SJCRH30 (cell line): ENCODE results near the gene PRSS33. TPM values are rescaled to one million over a fixed set of nuclear protein-coding genes. Genes with fewer than 3 reads are reported as not detected.

ENCODE experiments used
- DNase-seq, 2 experiments: peaks; one replicate each; pipeline ENCODE4 v3.0.0-alpha.2; 2015 to 2020
- H3K27ac ChIP-seq: fragments of 250-450 bp; sonication (Bioruptor Pico); 2 replicates; pipeline ENCODE4 v1.5.1; 2020; ENCODE audit warnings: mild to moderate bottlenecking, moderate library complexity
- H3K27me3 ChIP-seq: fragments of 250-450 bp; sonication (Bioruptor Pico); 2 replicates; pipeline ENCODE4 v1.5.1; 2020; ENCODE audit warnings: mild to moderate bottlenecking, moderate library complexity
- H3K36me3 ChIP-seq: fragments of 250-450 bp; sonication (Bioruptor Pico); 2 replicates; pipeline ENCODE4 v1.5.1; 2020; ENCODE audit warnings: mild to moderate bottlenecking, moderate library complexity
- H3K4me1 ChIP-seq: fragments of 250-450 bp; sonication (Bioruptor Pico); 2 replicates; pipeline ENCODE4 v1.5.1; 2020; ENCODE audit warnings: mild to moderate bottlenecking, moderate library complexity
- H3K4me3 ChIP-seq: fragments of 250-450 bp; sonication (Bioruptor Pico); 2 replicates; pipeline ENCODE4 v1.5.1; 2020; ENCODE audit warnings: mild to moderate bottlenecking, moderate library complexity
- H3K9me3 ChIP-seq: fragments of 250-450 bp; sonication (Bioruptor Pico); replicated peaks from 2 replicates; pipeline ENCODE4 v1.5.1; 2020; ENCODE audit warnings: mild to moderate bottlenecking, moderate library complexity
- total RNA-seq: library from RNA; depleted of rRNA; stranded (reverse); fragments of >200 nt; shearing (Covaris generic); gene quantifications from 2 replicates; pipeline ENCODE4 v1.2.3, GENCODE V29; 2014

The PRSS33 gene
- total RNA-seq, 1 experiment from 2014 or later: not detected

GRCh38 chr16:2815299-2815771, 28.0 kb upstream of the PRSS33 start:
- Histone ChIP-seq H3K27me3 (peaks cover 24% of the 10 kb centered on the region), H3K4me3 (no peak overlapping the region)

GRCh38 chr16:2814551-2815298, 27.4 kb upstream of the PRSS33 start:
- DNase-seq: peak in 1 of 2 experiments; percentile 32
- H3K4me1 ChIP-seq: peaks cover 4% of the 10 kb centered on the region

More at GRCh38 chr16:2815299-2815771, 28.0 kb upstream of the PRSS33 start:
- H3K27ac ChIP-seq: no peak overlapping the region
- no peaks in the 10 kb centered on the region for H3K9me3 ChIP-seq
- DNase-seq: peak; percentile 40 to 55
- H3K36me3 ChIP-seq: no peaks in the 10 kb centered on the region
- H3K4me1 ChIP-seq: peaks cover 4% of the 10 kb centered on the region

GRCh38 chr16:2813771-2814221, 26.4 kb upstream of the PRSS33 start:
- DNase-seq: no peak
- H3K27me3 ChIP-seq: peaks cover 14% of the 10 kb centered on the region
- no peak overlapping the region for H3K4me3 ChIP-seq
- H3K36me3 ChIP-seq: no peaks in the 10 kb centered on the region
- H3K4me1 ChIP-seq: peaks cover 4% of the 10 kb centered on the region
- no peak overlapping the region for H3K27ac ChIP-seq
- H3K9me3 ChIP-seq: no peaks in the 10 kb centered on the region; the same call in 1 of the 2 replicates

More at GRCh38 chr16:2814551-2815298, 27.4 kb upstream of the PRSS33 start:
- Histone ChIP-seq H3K27me3 (peaks cover 20% of the 10 kb centered on the region), H3K27ac (no peak overlapping the region), H3K4me3 (no peak overlapping the region), H3K9me3 (no peaks in the 10 kb centered on the region), H3K36me3 (no peaks in the 10 kb centered on the region)

GRCh38 chr16:2811703-2812471, 24.5 kb upstream of the PRSS33 start:
- Histone ChIP-seq H3K4me3 (no peak overlapping the region), H3K27ac (no peak overlapping the region), H3K36me3 (no peaks in the 10 kb centered on the region), H3K27me3 (peaks cover 14% of the 10 kb centered on the region), H3K4me1 (peaks cover 4% of the 10 kb centered on the region), H3K9me3 (no peaks in the 10 kb centered on the region; the same call in 1 of the 2 replicates)
- DNase-seq: peak in 1 of 2 experiments; percentile 7

- no peak overlapping the region for H3K4me3 ChIP-seq
- H3K27ac ChIP-seq: no peak overlapping the region
- DNase-seq: no peak
- H3K27me3 ChIP-seq: peaks cover 8% of the 10 kb centered on the region
- no peaks in the 10 kb centered on the region; the same call in 1 of the 2 replicates for H3K9me3 ChIP-seq
- peaks cover 4% of the 10 kb centered on the region for H3K4me1 ChIP-seq
- no peaks in the 10 kb centered on the region for H3K36me3 ChIP-seq
These were observed 23.3 kb upstream of the PRSS33 start for GRCh38 chr16:2810651-2811050.

GRCh38 chr16:2809149-2809760, 21.9 kb upstream of the PRSS33 start:
- Histone ChIP-seq H3K27ac (no peak overlapping the region), H3K4me1 (no peaks in the 10 kb centered on the region), H3K36me3 (no peaks in the 10 kb centered on the region), H3K9me3 (no peaks in the 10 kb centered on the region; the same call in 1 of the 2 replicates), H3K27me3 (0 out of 2 replicates have a peak, but pooled peaks cover 3% of the 10 kb centered on the region), H3K4me3 (no peak overlapping the region)
- no peak for DNase-seq

GRCh38 chr16:2808181-2808580, 20.8 kb upstream of the PRSS33 start:
- 0 out of 2 replicates have a peak, but pooled peaks cover 3% of the 10 kb centered on the region for H3K27me3 ChIP-seq
- peaks cover 2% of the 10 kb centered on the region for H3K9me3 ChIP-seq
- no peak overlapping the region for H3K27ac ChIP-seq
- H3K4me1 ChIP-seq: no peaks in the 10 kb centered on the region
- DNase-seq: no peak
- H3K4me3 ChIP-seq: no peak overlapping the region
- H3K36me3 ChIP-seq: no peaks in the 10 kb centered on the region

- no peaks in the 10 kb centered on the region for H3K36me3 ChIP-seq
- H3K9me3 ChIP-seq: peaks cover 4% of the 10 kb centered on the region
- H3K4me3 ChIP-seq: no peak overlapping the region
- DNase-seq: no peak
- no peaks in the 10 kb centered on the region for H3K4me1 ChIP-seq
- H3K27ac ChIP-seq: no peak overlapping the region
- no peaks in the 10 kb centered on the region for H3K27me3 ChIP-seq
These were observed 18.9 kb upstream of the PRSS33 start for GRCh38 chr16:2806286-2806685.

- no peaks in the 10 kb centered on the region for H3K36me3 ChIP-seq
- peaks cover 4% of the 10 kb centered on the region for H3K9me3 ChIP-seq
- no peak overlapping the region for H3K27ac ChIP-seq
- no peak for DNase-seq
- no peaks in the 10 kb centered on the region for H3K4me1 ChIP-seq
- no peaks in the 10 kb centered on the region for H3K27me3 ChIP-seq
- H3K4me3 ChIP-seq: no peak overlapping the region
These were observed 17.4 kb upstream of the PRSS33 start for GRCh38 chr16:2804728-2805127.

- no peaks in the 10 kb centered on the region for H3K27me3 ChIP-seq
- H3K4me1 ChIP-seq: no peaks in the 10 kb centered on the region
- H3K27ac ChIP-seq: no peak overlapping the region
- no peak overlapping the region for H3K4me3 ChIP-seq
- no peaks in the 10 kb centered on the region for H3K36me3 ChIP-seq
- no peak for DNase-seq
- H3K9me3 ChIP-seq: peaks cover 4% of the 10 kb centered on the region; the same call in 1 of the 2 replicates
These were observed 16.3 kb upstream of the PRSS33 start for GRCh38 chr16:2803545-2804195.

GRCh38 chr16:2799859-2800226, 12.5 kb upstream of the PRSS33 start:
- Histone ChIP-seq H3K27me3 (no peaks in the 10 kb centered on the region), H3K27ac (no peak overlapping the region), H3K9me3 (peaks cover 4% of the 10 kb centered on the region; the same call in 1 of the 2 replicates), H3K4me3 (no peak overlapping the region), H3K4me1 (no peaks in the 10 kb centered on the region), H3K36me3 (no peaks in the 10 kb centered on the region)
- no peak for DNase-seq

- peaks cover 4% of the 10 kb centered on the region; the same call in 1 of the 2 replicates for H3K9me3 ChIP-seq
- H3K27me3 ChIP-seq: 0 out of 2 replicates have a peak, but pooled peaks cover under 1% of the 10 kb centered on the region
- H3K4me1 ChIP-seq: no peaks in the 10 kb centered on the region
- H3K27ac ChIP-seq: no peak overlapping the region
- DNase-seq: no peak
- H3K4me3 ChIP-seq: no peak overlapping the region
- H3K36me3 ChIP-seq: no peaks in the 10 kb centered on the region
These were observed 12.0 kb upstream of the PRSS33 start for GRCh38 chr16:2799205-2799858.

- H3K9me3 ChIP-seq: peaks cover 4% of the 10 kb centered on the region; the same call in 1 of the 2 replicates
- DNase-seq: no peak
- no peak overlapping the region for H3K27ac ChIP-seq
- no peaks in the 10 kb centered on the region for H3K4me1 ChIP-seq
- H3K27me3 ChIP-seq: 0 out of 2 replicates have a peak, but pooled peaks cover 4% of the 10 kb centered on the region
- no peak overlapping the region for H3K4me3 ChIP-seq
- no peaks in the 10 kb centered on the region for H3K36me3 ChIP-seq
These were observed 11.4 kb upstream of the PRSS33 start for GRCh38 chr16:2798723-2799204.
